ENCODE measurements around the gene KAT5. TPM values are rescaled to one million over a fixed set of nuclear protein-coding genes. Genes with fewer than 3 reads are reported as not detected.
"Not testable (repeated sequence)": the region's sequence is repeated elsewhere in the genome, so short reads cannot be mapped to it uniquely, and the experiment has no call there.

The KAT5 gene
- total and polyA plus RNA-seq, 2 donors (not counting 3 experiments of a cell fraction or from before 2014, with no cell fraction given), result 35.8 to 48.8 TPM

DNA sequence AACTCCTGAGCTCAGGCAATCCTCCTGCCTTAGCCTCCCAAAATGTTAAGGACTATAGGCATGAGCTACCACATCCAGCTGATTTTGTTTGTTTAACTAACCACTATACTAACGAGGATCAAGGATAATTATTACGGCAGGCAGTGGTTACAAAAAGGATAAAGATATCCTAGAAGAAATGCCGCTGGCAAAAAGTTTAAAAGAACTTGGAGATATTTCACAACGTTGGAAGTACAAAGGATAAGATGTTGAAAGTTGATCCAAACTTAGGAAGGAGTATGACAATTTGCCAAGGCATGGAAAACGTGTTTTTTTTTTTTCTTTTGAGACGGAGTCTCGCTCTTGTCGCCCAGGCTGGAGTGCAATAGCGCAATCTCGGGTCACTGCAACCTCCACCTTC, 55.4 kb downstream of the KAT5 start:
- FAIRE-seq (no peak), DNase-seq (ENCODE audit: low read depth, low spot score) (no peak)
- Histone ChIP-seq H3K9me3 (replicated peaks; ENCODE audit: control insufficient read depth, insufficient read depth, low read length) (no peaks in the 10 kb centered on the region), H3K4me3 (replicated peaks in 1 of 3; ENCODE audit: insufficient read depth in 1 of 3, low read depth in 1 of 3, low read length in 3 of 3) (no peak overlapping the region), H3K79me2 (ENCODE audit: control insufficient read depth, insufficient read depth, low read length) (no peaks in the 10 kb centered on the region), H2AFZ (ENCODE audit: low read depth, low read length) (no peak overlapping the region), H4K20me1 (replicated peaks; ENCODE audit: control insufficient read depth, extremely low read depth, insufficient read depth, low read length) (no peaks in the 10 kb centered on the region), H3K4me2 (ENCODE audit: insufficient read depth, low read length) (no peak overlapping the region), H3K27ac (ENCODE audit: insufficient read depth, low read depth, low read length) (no peak overlapping the region), H3K36me3 (ENCODE audit: control insufficient read depth in 2 of 2, extremely low read depth in 1 of 2, insufficient read depth in 2 of 2, low read length in 2 of 2) (no peaks in the 10 kb centered on the region), H3K9ac (replicated peaks; ENCODE audit: extremely low read depth, insufficient read depth, low read length) (no peak overlapping the region), H3K9me1 (replicated peaks; ENCODE audit: control insufficient read depth, extremely low read depth, insufficient read depth, low read length) (no peaks in the 10 kb centered on the region), H3K27me3 (ENCODE audit: control insufficient read depth in 2 of 2, insufficient read depth in 2 of 2, low read length in 2 of 2) (no peaks in the 10 kb centered on the region), H3K4me1 (ENCODE audit: control insufficient read depth, extremely low read depth, insufficient read depth, low read length) (no peaks in the 10 kb centered on the region)
- intact Hi-C loops (cut with micrococcal nuclease) (no loop called here), dilution Hi-C loops (cut with MboI; ENCODE audit: extremely low pct_ligation_motif_present, low sequenced_read_pairs) (no loop called here)
- POLR2A ChIA-PET, result no interaction called here
- TF ChIP-seq, protein P1, sequence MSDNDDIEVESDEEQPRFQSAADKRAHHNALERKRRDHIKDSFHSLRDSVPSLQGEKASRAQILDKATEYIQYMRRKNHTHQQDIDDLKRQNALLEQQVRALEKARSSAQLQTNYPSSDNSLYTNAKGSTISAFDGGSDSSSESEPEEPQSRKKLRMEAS (IDR thresholded peaks at IDR 0.05; ENCODE audit: insufficient read depth, insufficient read length), result no peak
- TF ChIP-seq EZH2 (IDR thresholded peaks at IDR 0.05; ENCODE audit: borderline replicate concordance, low read depth, low read length, severe bottlenecking) (no peak), GATA2 (IDR thresholded peaks at IDR 0.05; ENCODE audit: insufficient read depth, insufficient read length, low read depth, low read length) (no peak), POLR2A (IDR thresholded peaks at IDR 0.05; ENCODE audit: low read depth, low read length) (no peak)
- BruUV-seq (replicated peaks), result no TSS peak
- CTCF ChIA-PET, result interaction anchor here (0.6 to 2.2 kb wide), 5 partner anchors 9 to 55 kb away, joined by 3 to 11 read pairs (median 3); partner anchors contain the start of gene KAT5

GRCh38 chr11:65767806-65768205, 55.8 kb downstream of the KAT5 start:
- DNase-seq (ENCODE audit: low read depth, low spot score); POLR2A ChIA-PET; H3K4me2 ChIP-seq (ENCODE audit: insufficient read depth, low read length); H3K36me3 ChIP-seq (ENCODE audit: control insufficient read depth in 2 of 2, extremely low read depth in 1 of 2, insufficient read depth in 2 of 2, low read length in 2 of 2); H3K4me1 ChIP-seq (ENCODE audit: control insufficient read depth, extremely low read depth, insufficient read depth, low read length); FAIRE-seq; H3K27ac ChIP-seq (ENCODE audit: insufficient read depth, low read depth, low read length); H4K20me1 ChIP-seq (replicated peaks; ENCODE audit: control insufficient read depth, extremely low read depth, insufficient read depth, low read length); H3K9me3 ChIP-seq (replicated peaks; ENCODE audit: control insufficient read depth, insufficient read depth, low read length); H3K79me2 ChIP-seq (ENCODE audit: control insufficient read depth, insufficient read depth, low read length); dilution Hi-C loops (cut with MboI; ENCODE audit: extremely low pct_ligation_motif_present, low sequenced_read_pairs); H3K4me3 ChIP-seq (replicated peaks in 1 of 3; ENCODE audit: insufficient read depth in 1 of 3, low read depth in 1 of 3, low read length in 3 of 3); H3K9ac ChIP-seq (replicated peaks; ENCODE audit: extremely low read depth, insufficient read depth, low read length); BruUV-seq (replicated peaks); H3K9me1 ChIP-seq (replicated peaks; ENCODE audit: control insufficient read depth, extremely low read depth, insufficient read depth, low read length); H3K27me3 ChIP-seq (ENCODE audit: control insufficient read depth in 2 of 2, insufficient read depth in 2 of 2, low read length in 2 of 2); H2AFZ ChIP-seq (ENCODE audit: low read depth, low read length): not testable (repeated sequence)
- intact Hi-C loops (cut with micrococcal nuclease), result loop anchor here (2.0 kb wide), 1 partner anchor 141 kb away; no protein-coding TSS in a partner anchor
- CTCF ChIA-PET, result interaction anchor here (1.3 to 2.2 kb wide), 3 partner anchors 9 to 38 kb away, joined by 3 to 11 read pairs (median 6); no protein-coding TSS in a partner anchor

Small RNAs within 50 kb of the gene (small RNA-seq; reads per million reads assigned to genes)
- not detected for gene RN7SL309P (ENCODE audit: insufficient read depth, insufficient read length, low read depth, low replicate concordance)

Other genes starting within 250 kb of the KAT5 start
- 7,529 and 7,700 TPM in 2 replicates for gene MALAT1, start 213.2 kb upstream of the KAT5 start, total RNA-seq
- gene MALAT1, start 213.2 kb upstream of the KAT5 start, polyA plus RNA-seq, result 394 and 491 TPM in 2 replicates
- 88.2 and 88.7 TPM in 2 replicates for gene SCYL1, start 187.2 kb upstream of the KAT5 start, total RNA-seq
- gene SCYL1, start 187.2 kb upstream of the KAT5 start, polyA plus RNA-seq, result 126 and 153 TPM in 2 replicates
- gene LTBP3, start 153.9 kb upstream of the KAT5 start, total RNA-seq, result 120 and 121 TPM in 2 replicates
- gene LTBP3, start 153.9 kb upstream of the KAT5 start, polyA plus RNA-seq, result 209 and 225 TPM in 2 replicates
- 40.8 and 46.9 TPM in 2 replicates for gene ZNRD2, start 141.8 kb upstream of the KAT5 start, total RNA-seq
- 96.2 and 96.7 TPM in 2 replicates for gene ZNRD2, start 141.8 kb upstream of the KAT5 start, polyA plus RNA-seq
- 63.1 and 63.8 TPM in 2 replicates for gene FAM89B, start 139.7 kb upstream of the KAT5 start, total RNA-seq
- gene FAM89B, start 139.7 kb upstream of the KAT5 start, polyA plus RNA-seq, result 153 and 193 TPM in 2 replicates
- gene EHBP1L1, start 136.2 kb upstream of the KAT5 start, total RNA-seq, result 18.8 and 19.7 TPM in 2 replicates
- gene EHBP1L1, start 136.2 kb upstream of the KAT5 start, polyA plus RNA-seq, result 12.7 and 18.5 TPM in 2 replicates
- gene KCNK7, start 116.5 kb upstream of the KAT5 start, total RNA-seq, result 0.60 and 1.3 TPM in 2 replicates
- 0.17 and 0.19 TPM in 2 replicates for gene KCNK7, start 116.5 kb upstream of the KAT5 start, polyA plus RNA-seq
- gene MAP3K11, start 98.0 kb upstream of the KAT5 start, total RNA-seq, result 160 and 182 TPM in 2 replicates
- gene MAP3K11, start 98.0 kb upstream of the KAT5 start, polyA plus RNA-seq, result 131 and 148 TPM in 2 replicates
- 53.8 and 53.9 TPM in 2 replicates for gene PCNX3, start 96.5 kb upstream of the KAT5 start, total RNA-seq
- 42.6 and 53.5 TPM in 2 replicates for gene PCNX3, start 96.5 kb upstream of the KAT5 start, polyA plus RNA-seq
- 119 and 128 TPM in 2 replicates for gene SIPA1, start 74.2 kb upstream of the KAT5 start, total RNA-seq
- 67.5 and 96.5 TPM in 2 replicates for gene SIPA1, start 74.2 kb upstream of the KAT5 start, polyA plus RNA-seq
- 105 and 106 TPM in 2 replicates for gene RELA, start 49.3 kb upstream of the KAT5 start, total RNA-seq
- 78.7 and 89.5 TPM in 2 replicates for gene RELA, start 49.3 kb upstream of the KAT5 start, polyA plus RNA-seq
- gene RNASEH2C, start 8.5 kb downstream of the KAT5 start, total RNA-seq, result 46.4 and 62.0 TPM in 2 replicates
- gene RNASEH2C, start 8.5 kb downstream of the KAT5 start, polyA plus RNA-seq, result 110 and 113 TPM in 2 replicates
- gene AP5B1, start 68.7 kb downstream of the KAT5 start, total RNA-seq, result 15.3 and 15.5 TPM in 2 replicates
- 9.2 and 13.0 TPM in 2 replicates for gene AP5B1, start 68.7 kb downstream of the KAT5 start, polyA plus RNA-seq
- gene OVOL1, start 74.8 kb downstream of the KAT5 start, total RNA-seq, result not detected in 2 replicates
- not detected in 2 replicates for gene OVOL1, start 74.8 kb downstream of the KAT5 start, polyA plus RNA-seq
- gene SNX32, start 121.7 kb downstream of the KAT5 start, total RNA-seq, result 1.0 TPM in 1 of 2 replicates, not detected in the other
- gene SNX32, start 121.7 kb downstream of the KAT5 start, polyA plus RNA-seq, result 0.19 and 0.29 TPM in 2 replicates
- 1,783 and 1,844 TPM in 2 replicates for gene CFL1, start 145.9 kb downstream of the KAT5 start, total RNA-seq
- 2,403 and 2,689 TPM in 2 replicates for gene CFL1, start 145.9 kb downstream of the KAT5 start, polyA plus RNA-seq
- gene MUS81, start 148.2 kb downstream of the KAT5 start, total RNA-seq, result 68.4 and 76.9 TPM in 2 replicates
- 57.9 and 64.5 TPM in 2 replicates for gene MUS81, start 148.2 kb downstream of the KAT5 start, polyA plus RNA-seq
- gene EFEMP2, start 160.5 kb downstream of the KAT5 start, total RNA-seq, result 76.5 and 81.7 TPM in 2 replicates
- 207 and 259 TPM in 2 replicates for gene EFEMP2, start 160.5 kb downstream of the KAT5 start, polyA plus RNA-seq
- gene CTSW, start 167.6 kb downstream of the KAT5 start, total RNA-seq, result not detected in 2 replicates
- not detected in 2 replicates for gene CTSW, start 167.6 kb downstream of the KAT5 start, polyA plus RNA-seq
- gene FIBP, start 176.2 kb downstream of the KAT5 start, total RNA-seq, result 88.5 and 105 TPM in 2 replicates
- 162 and 210 TPM in 2 replicates for gene FIBP, start 176.2 kb downstream of the KAT5 start, polyA plus RNA-seq
- 103 and 105 TPM in 2 replicates for gene CCDC85B, start 178.4 kb downstream of the KAT5 start, total RNA-seq
- gene CCDC85B, start 178.4 kb downstream of the KAT5 start, polyA plus RNA-seq, result 107 and 132 TPM in 2 replicates
- gene FOSL1, start 188.1 kb downstream of the KAT5 start, total RNA-seq, result 52.6 and 53.8 TPM in 2 replicates
- 16.6 and 18.1 TPM in 2 replicates for gene FOSL1, start 188.1 kb downstream of the KAT5 start, polyA plus RNA-seq
- gene C11orf68, start 206.8 kb downstream of the KAT5 start, total RNA-seq, result 32.8 and 35.6 TPM in 2 replicates
- gene C11orf68, start 206.8 kb downstream of the KAT5 start, polyA plus RNA-seq, result 66.5 and 84.8 TPM in 2 replicates
- 114 and 118 TPM in 2 replicates for gene DRAP1, start 207.2 kb downstream of the KAT5 start, total RNA-seq
- gene DRAP1, start 207.2 kb downstream of the KAT5 start, polyA plus RNA-seq, result 73.5 and 74.9 TPM in 2 replicates
- not detected in 2 replicates for gene TSGA10IP, start 233.2 kb downstream of the KAT5 start, total RNA-seq
- not detected in 2 replicates for gene TSGA10IP, start 233.2 kb downstream of the KAT5 start, polyA plus RNA-seq
- gene SART1, start 249.5 kb downstream of the KAT5 start, total RNA-seq, result 58.9 and 62.7 TPM in 2 replicates
- gene SART1, start 249.5 kb downstream of the KAT5 start, polyA plus RNA-seq, result 17.3 and 21.8 TPM in 2 replicates

Measured in endothelial cell of umbilical vein (primary cell).